Stimulated activated CD8-positive, alpha-beta memory T cell treated with anti-CD3 and anti-CD28 coated beads, Interleukin-4, amount 100 ng/mL, for 24 hours (primary cell): Measurements from ENCODE around the gene IZUMO1.
"Not testable (repeated sequence)": the region's sequence is repeated elsewhere in the genome, so short reads cannot be mapped to it uniquely, and the experiment has no call there.

Experiments
- DNase-seq: peaks from one replicate; pipeline ENCODE4 v3.0.0-alpha.2; 2020; ENCODE audit warnings: low read depth

Gene IZUMO1

GRCh38 chr19:48713041-48713863 is 33.5 kb downstream of the IZUMO1 start:
- no peak for DNase-seq

GRCh38 chr19:48711106-48711662 is 35.5 kb downstream of the IZUMO1 start:
- no peak for DNase-seq

- DNase-seq, result no peak
Observed at GRCh38 chr19:48708471-48708870, 38.2 kb downstream of the IZUMO1 start.

- DNase-seq, result no peak
Observed at GRCh38 chr19:48705431-48705830, 41.3 kb downstream of the IZUMO1 start.

- DNase-seq, result no peak
Observed at GRCh38 chr19:48703316-48703715, 43.4 kb downstream of the IZUMO1 start.

GRCh38 chr19:48702701-48703100 is 44.0 kb downstream of the IZUMO1 start:
- DNase-seq, result no peak

GRCh38 chr19:48698046-48698445 is 48.7 kb downstream of the IZUMO1 start:
- DNase-seq, result no peak

GRCh38 chr19:48696353-48697010 is 50.2 kb downstream of the IZUMO1 start:
- no peak for DNase-seq

GRCh38 chr19:48695743-48696352 is 50.9 kb downstream of the IZUMO1 start, which contains the start of gene FUT2:
Gene FUT2 (plus strand): TSS chr19:48695971. CDS start chr19:48702957, 6,986 bp downstream.
- DNase-seq, result no peak

- not testable (repeated sequence) for DNase-seq
Observed at GRCh38 chr19:48693629-48694028, 53.1 kb downstream of the IZUMO1 start.
